ENCODE results near the gene IMPG2. TPM values are rescaled to one million over a fixed set of nuclear protein-coding genes. Genes with fewer than 3 reads are reported as not detected.

IMPG2 gene
- total RNA-seq, 1 experiment from 2014 or later, result 0.18 TPM

DNA sequence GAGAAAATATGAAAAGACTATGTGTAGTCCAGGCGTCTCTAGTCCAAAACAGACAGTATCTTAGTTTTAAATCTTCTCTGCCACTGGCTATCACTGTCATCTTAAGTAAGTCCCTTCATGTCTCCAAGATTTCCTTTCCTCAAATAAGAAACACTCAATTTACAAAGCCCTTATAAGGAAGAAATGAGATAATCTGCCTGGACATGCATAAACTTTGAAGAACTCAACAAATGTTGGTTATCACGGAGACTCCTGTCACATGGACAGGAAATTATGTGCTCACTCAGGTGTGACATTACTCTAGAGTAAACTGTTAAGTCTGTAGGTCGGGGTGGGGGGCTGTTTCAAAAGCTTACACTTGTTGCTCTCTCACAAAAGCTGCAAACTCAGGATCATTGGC lies 91.9 kb downstream of the IMPG2 start:
- Histone ChIP-seq H3K27me3 (ENCODE audit: low read length) (no peaks in the 10 kb centered on the region), H2AFZ (ENCODE audit: low read length) (no peak overlapping the region), H3K9me3 (ENCODE audit: low read length) (no peaks in the 10 kb centered on the region), H3F3A (ENCODE audit: low read length, unreplicated experiment) (no peaks in the 10 kb centered on the region), H3K79me2 (ENCODE audit: low read length) (no peaks in the 10 kb centered on the region), H3K36me3 (ENCODE audit: low read depth, low read length) (no peaks in the 10 kb centered on the region), H3K4me1 (ENCODE audit: insufficient read depth, low read length) (no peaks in the 10 kb centered on the region), H4K20me1 (ENCODE audit: low read length) (no peaks in the 10 kb centered on the region), H3K9me2 (replicated peaks; ENCODE audit: low read length) (no peaks in the 10 kb centered on the region), H3K9ac (ENCODE audit: low read length) (no peak overlapping the region), H3K4me2 (ENCODE audit: low read length) (no peak overlapping the region), H3K27ac (ENCODE audit: low read length) (no peak overlapping the region), H3K4me3 (ENCODE audit: low read length) (no peak overlapping the region)
- no peak for ATAC-seq
- POLR2A ChIA-PET (ENCODE audit: unreplicated experiment), result no interaction called here
- CTCF ChIA-PET, result no interaction called here
- TF ChIP-seq EZH2 (IDR thresholded peaks at IDR 0.05; ENCODE audit: low read length, unreplicated experiment) (no peak), EZH2phosphoT487 (IDR thresholded peaks at IDR 0.05; ENCODE audit: borderline replicate concordance, low read length) (no peak)
- TF ChIP-seq, protein P1, sequence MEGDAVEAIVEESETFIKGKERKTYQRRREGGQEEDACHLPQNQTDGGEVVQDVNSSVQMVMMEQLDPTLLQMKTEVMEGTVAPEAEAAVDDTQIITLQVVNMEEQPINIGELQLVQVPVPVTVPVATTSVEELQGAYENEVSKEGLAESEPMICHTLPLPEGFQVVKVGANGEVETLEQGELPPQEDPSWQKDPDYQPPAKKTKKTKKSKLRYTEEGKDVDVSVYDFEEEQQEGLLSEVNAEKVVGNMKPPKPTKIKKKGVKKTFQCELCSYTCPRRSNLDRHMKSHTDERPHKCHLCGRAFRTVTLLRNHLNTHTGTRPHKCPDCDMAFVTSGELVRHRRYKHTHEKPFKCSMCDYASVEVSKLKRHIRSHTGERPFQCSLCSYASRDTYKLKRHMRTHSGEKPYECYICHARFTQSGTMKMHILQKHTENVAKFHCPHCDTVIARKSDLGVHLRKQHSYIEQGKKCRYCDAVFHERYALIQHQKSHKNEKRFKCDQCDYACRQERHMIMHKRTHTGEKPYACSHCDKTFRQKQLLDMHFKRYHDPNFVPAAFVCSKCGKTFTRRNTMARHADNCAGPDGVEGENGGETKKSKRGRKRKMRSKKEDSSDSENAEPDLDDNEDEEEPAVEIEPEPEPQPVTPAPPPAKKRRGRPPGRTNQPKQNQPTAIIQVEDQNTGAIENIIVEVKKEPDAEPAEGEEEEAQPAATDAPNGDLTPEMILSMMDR (conservative IDR thresholded peaks at IDR 0.05; ENCODE audit: low read depth, low read length), result no peak
- intact Hi-C loops (cut with micrococcal nuclease), result no loop called here
- BruUV-seq (replicated peaks), result no TSS peak
- no peak for DNase-seq

DNA sequence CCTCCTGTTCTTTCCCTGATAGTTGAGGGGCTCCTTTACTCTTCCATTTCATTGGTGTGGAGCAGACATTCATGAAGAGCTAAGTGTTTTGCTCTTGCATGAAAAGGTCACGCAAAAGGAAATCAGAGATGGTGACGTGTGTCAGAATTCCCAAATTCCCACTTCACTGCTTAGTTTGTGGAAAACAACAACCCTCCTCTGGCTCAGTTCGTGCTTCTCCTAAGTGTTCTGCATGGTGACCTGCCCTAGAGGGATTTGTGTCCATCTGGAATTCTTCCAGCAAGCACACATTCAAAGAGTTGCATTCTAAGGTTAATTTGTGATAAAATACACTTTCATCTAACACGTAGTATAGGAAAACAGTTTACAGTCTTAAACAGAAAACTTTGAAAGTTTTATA lies 95.6 kb downstream of the IMPG2 start:
- Histone ChIP-seq H3K27ac (ENCODE audit: low read length) (no peak overlapping the region), H3K4me2 (ENCODE audit: low read length) (no peak overlapping the region), H3K4me1 (ENCODE audit: insufficient read depth, low read length) (no peaks in the 10 kb centered on the region), H3K9me3 (ENCODE audit: low read length) (no peaks in the 10 kb centered on the region), H3K79me2 (ENCODE audit: low read length) (no peaks in the 10 kb centered on the region), H3K27me3 (ENCODE audit: low read length) (no peaks in the 10 kb centered on the region), H3K36me3 (ENCODE audit: low read depth, low read length) (no peaks in the 10 kb centered on the region; the same call in 1 of the 2 replicates), H3K9ac (ENCODE audit: low read length) (no peak overlapping the region), H4K20me1 (ENCODE audit: low read length) (no peaks in the 10 kb centered on the region), H3K4me3 (ENCODE audit: low read length) (no peak overlapping the region), H3K9me2 (replicated peaks; ENCODE audit: low read length) (no peaks in the 10 kb centered on the region), H3F3A (ENCODE audit: low read length, unreplicated experiment) (no peaks in the 10 kb centered on the region), H2AFZ (ENCODE audit: low read length) (no peak overlapping the region)
- DNase-seq (no peak), ATAC-seq (no peak)
- CTCF ChIA-PET, result no interaction called here
- TF ChIP-seq EZH2phosphoT487 (IDR thresholded peaks at IDR 0.05; ENCODE audit: borderline replicate concordance, low read length), result no peak
- TF ChIP-seq EZH2 (IDR thresholded peaks at IDR 0.05; ENCODE audit: low read length, unreplicated experiment), result no peak
- TF ChIP-seq, protein P1 (conservative IDR thresholded peaks at IDR 0.05; ENCODE audit: low read depth, low read length), result no peak
- no TSS peak for BruUV-seq (replicated peaks)
- POLR2A ChIA-PET (ENCODE audit: unreplicated experiment), result no interaction called here
- intact Hi-C loops (cut with micrococcal nuclease), result no loop called here

DNA sequence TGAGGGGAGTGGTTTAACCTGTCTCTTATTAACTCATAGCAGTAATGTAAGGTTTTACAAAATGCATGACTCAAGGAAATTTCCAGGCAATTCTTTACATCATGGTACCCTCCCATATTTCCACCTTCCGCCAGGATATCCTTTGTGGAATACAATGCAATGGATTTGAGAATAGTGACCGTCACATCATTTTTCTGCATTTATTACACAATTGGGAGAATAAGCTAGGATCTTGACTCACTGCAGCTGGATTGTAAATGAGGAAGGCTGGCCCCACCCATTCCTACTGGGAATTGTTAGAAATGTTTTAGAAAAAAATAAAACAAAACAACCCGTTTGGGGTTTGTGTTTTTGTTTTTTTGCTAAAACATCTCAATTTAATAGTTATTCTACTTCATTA lies 97.4 kb downstream of the IMPG2 start:
- Histone ChIP-seq H3F3A (ENCODE audit: low read length, unreplicated experiment) (no peaks in the 10 kb centered on the region), H3K36me3 (ENCODE audit: low read depth, low read length) (no peaks in the 10 kb centered on the region; the same call in 1 of the 2 replicates), H3K4me3 (ENCODE audit: low read length) (no peak overlapping the region), H3K27ac (ENCODE audit: low read length) (no peak overlapping the region), H3K27me3 (ENCODE audit: low read length) (no peaks in the 10 kb centered on the region), H4K20me1 (ENCODE audit: low read length) (no peaks in the 10 kb centered on the region), H2AFZ (ENCODE audit: low read length) (no peak overlapping the region), H3K9ac (ENCODE audit: low read length) (no peak overlapping the region), H3K4me1 (ENCODE audit: insufficient read depth, low read length) (no peaks in the 10 kb centered on the region), H3K9me2 (replicated peaks; ENCODE audit: low read length) (no peaks in the 10 kb centered on the region), H3K4me2 (ENCODE audit: low read length) (no peak overlapping the region), H3K79me2 (ENCODE audit: low read length) (no peaks in the 10 kb centered on the region), H3K9me3 (ENCODE audit: low read length) (no peaks in the 10 kb centered on the region)
- BruUV-seq (replicated peaks), result no TSS peak
- intact Hi-C loops (cut with micrococcal nuclease), result no loop called here
- ChIA-PET POLR2A (ENCODE audit: unreplicated experiment) (no interaction called here), CTCF (no interaction called here)
- no peak for TF ChIP-seq EZH2phosphoT487 (IDR thresholded peaks at IDR 0.05; ENCODE audit: borderline replicate concordance, low read length)
- TF ChIP-seq, protein P1 (conservative IDR thresholded peaks at IDR 0.05; ENCODE audit: low read depth, low read length), result no peak
- TF ChIP-seq EZH2 (IDR thresholded peaks at IDR 0.05; ENCODE audit: low read length, unreplicated experiment), result no peak
- DNase-seq, result no peak
- no peak for ATAC-seq
